Putamen (tissue), 1 donor: ENCODE measurements around the gene ZNF786.
"Not testable (repeated sequence)": the region's sequence is repeated elsewhere in the genome, so short reads cannot be mapped to it uniquely, and the experiment has no call there.

ENCODE experiments used
- DNase-seq: peaks from one replicate; pipeline ENCODE4 v3.0.0-alpha.2; 2016; ENCODE audit warnings: low spot score

Gene ZNF786

GRCh38 chr7:149090397-149091195 is at the start of gene ZNF786:
Gene ZNF786, minus strand, starts transcription at chr7:149090718. Its CDS starts 78 bp downstream, at chr7:149090640.
- peak; percentile 91 for DNase-seq

GRCh38 chr7:149136118-149136517 is 45.6 kb upstream of the ZNF786 start:
- DNase-seq, result no peak

- DNase-seq, result no peak
These were observed 42.7 kb upstream of the ZNF786 start for GRCh38 chr7:149133028-149133710.

GRCh38 chr7:149130572-149131198 is 40.2 kb upstream of the ZNF786 start:
- no peak for DNase-seq

GRCh38 chr7:149126662-149127266 is 36.2 kb upstream of the ZNF786 start:
- peak; percentile 55 for DNase-seq

- DNase-seq, result peak; percentile 90
These were observed 35.5 kb upstream of the ZNF786 start, which contains the start of gene ZNF425 for GRCh38 chr7:149125863-149126661. Gene ZNF425, minus strand, starts transcription at chr7:149126324. Its CDS starts 111 bp downstream, at chr7:149126213.

- DNase-seq, result no peak
These were observed 34.8 kb upstream of the ZNF786 start for GRCh38 chr7:149125189-149125862.

- DNase-seq, result no peak
These were observed 19.5 kb upstream of the ZNF786 start for GRCh38 chr7:149109969-149110368.

GRCh38 chr7:149104749-149105148 is 14.2 kb upstream of the ZNF786 start:
- no peak for DNase-seq

- DNase-seq, result no peak
These were observed 13.7 kb upstream of the ZNF786 start for GRCh38 chr7:149104214-149104613.

GRCh38 chr7:149103424-149103823 is 12.9 kb upstream of the ZNF786 start:
- no peak for DNase-seq

GRCh38 chr7:149102666-149103065 is 12.1 kb upstream of the ZNF786 start:
- no peak for DNase-seq

GRCh38 chr7:149100821-149101220 is 10.3 kb upstream of the ZNF786 start:
- DNase-seq, result no peak

GRCh38 chr7:149099058-149099457 is 8.5 kb upstream of the ZNF786 start:
- DNase-seq, result peak; percentile 2

GRCh38 chr7:149097088-149097487 is 6.6 kb upstream of the ZNF786 start:
- DNase-seq, result peak; percentile 0

- DNase-seq, result no peak
These were observed 2.7 kb upstream of the ZNF786 start for GRCh38 chr7:149093228-149093627.

GRCh38 chr7:149092244-149092643 is 1.7 kb upstream of the ZNF786 start:
- DNase-seq, result not testable (repeated sequence)

- no peak for DNase-seq
These were observed 3.1 kb downstream of the ZNF786 start for GRCh38 chr7:149087376-149087775.

- no peak for DNase-seq
These were observed 4.7 kb downstream of the ZNF786 start for GRCh38 chr7:149085866-149086265.

- no peak for DNase-seq
These were observed 6.1 kb downstream of the ZNF786 start for GRCh38 chr7:149084407-149084806.

GRCh38 chr7:149081914-149082313 is 8.6 kb downstream of the ZNF786 start:
- no peak for DNase-seq
